Islet of Langerhans (tissue), 1 donor: Measurements from ENCODE around the gene SCNN1A.

Source experiments
- FAIRE-seq: peaks from one replicate; lab custom pipeline; 2011; peaks lifted over from hg19 to GRCh38; lab: Jason Lieb, UNC

The SCNN1A gene

GRCh38 chr12:6367969-6368892 is 7.1 kb downstream of the SCNN1A start:
- FAIRE-seq: no peak

DNA sequence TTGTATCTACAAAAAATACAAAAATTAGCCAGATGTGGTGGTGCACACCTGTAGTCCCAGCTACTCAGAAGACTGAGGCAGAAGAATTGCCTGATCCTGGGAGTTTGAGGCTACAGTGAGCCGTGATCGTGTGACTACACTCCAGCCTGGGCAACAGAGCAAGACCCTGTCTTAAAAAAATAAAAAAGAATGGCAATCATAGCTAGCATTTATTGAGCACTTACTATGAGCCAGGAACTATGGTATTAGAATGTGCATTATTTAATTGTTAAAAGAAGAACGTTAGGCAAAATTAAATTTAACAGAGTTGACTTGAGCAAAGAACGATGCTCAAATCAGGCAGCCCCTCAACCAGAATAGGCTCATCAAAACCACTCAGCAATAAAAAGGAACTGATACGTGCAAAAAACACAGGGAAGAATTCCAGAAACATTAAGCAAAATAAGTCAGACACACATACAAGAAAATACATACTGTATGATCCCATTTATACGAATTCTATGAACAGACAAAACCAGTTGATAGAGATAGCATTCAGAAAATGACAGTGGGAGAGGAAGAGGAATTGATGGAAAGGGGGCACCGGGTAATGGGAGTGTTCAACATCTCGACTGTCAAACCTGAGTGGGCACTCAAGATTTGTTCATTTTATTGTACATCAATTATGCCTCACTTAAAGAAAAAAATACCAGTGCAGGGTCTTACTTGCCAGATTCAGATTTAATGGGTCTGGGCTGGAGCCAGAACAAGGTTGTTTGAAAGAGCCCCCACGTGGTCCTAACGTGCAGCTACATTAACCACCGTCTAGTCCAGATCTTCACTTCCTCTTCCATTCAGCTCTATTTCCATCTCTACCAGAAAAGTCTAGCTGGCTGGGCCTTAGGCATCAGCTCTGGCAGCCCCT is 8.0 kb downstream of the SCNN1A start:
- FAIRE-seq: no peak

DNA sequence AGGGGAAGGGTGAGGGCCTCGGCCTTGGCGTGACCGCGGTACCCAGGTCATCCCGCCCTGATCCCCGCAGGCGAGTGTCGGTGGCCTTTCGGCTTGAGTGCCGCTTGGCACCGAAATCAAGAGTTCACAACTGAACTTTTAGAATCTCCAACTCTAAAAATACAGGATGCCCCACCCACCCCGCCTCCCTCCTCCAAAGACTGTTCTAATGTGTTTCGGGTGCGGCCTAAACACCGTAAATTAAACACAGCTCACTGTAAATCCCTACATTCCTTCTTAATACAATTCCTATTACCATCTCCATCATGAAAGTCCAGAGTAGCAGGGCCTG is 11.4 kb downstream of the SCNN1A start:
- FAIRE-seq: no peak

GRCh38 chr12:6363330-6364043 is 11.9 kb downstream of the SCNN1A start:
- no peak for FAIRE-seq

- FAIRE-seq: no peak
Measured at GRCh38 chr12:6363010-6363329, 12.4 kb downstream of the SCNN1A start.

GRCh38 chr12:6362403-6362802 is 13.0 kb downstream of the SCNN1A start:
- FAIRE-seq: no peak

DNA sequence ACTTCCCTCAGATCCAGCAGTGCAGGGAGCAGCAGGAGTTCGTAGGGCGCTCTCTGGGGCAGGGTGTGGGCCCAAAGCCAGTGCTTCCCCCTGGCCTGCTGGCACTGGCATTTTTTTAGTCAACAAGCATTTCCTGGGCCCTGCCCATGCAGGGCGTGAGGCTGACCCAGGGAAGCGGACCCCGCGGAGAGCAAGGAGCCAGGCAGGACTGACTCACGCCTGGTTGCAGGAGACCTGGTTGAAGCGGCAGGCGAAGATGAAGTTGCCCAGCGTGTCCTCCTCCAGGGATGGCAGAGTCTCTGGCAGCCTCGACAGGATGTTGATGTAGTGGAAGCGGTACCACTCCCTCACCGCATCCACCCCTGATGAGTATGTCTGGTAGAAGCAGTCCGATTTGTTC is 13.5 kb downstream of the SCNN1A start:
- no peak for FAIRE-seq

GRCh38 chr12:6360578-6361490 is 14.5 kb downstream of the SCNN1A start:
- FAIRE-seq: no peak

DNA sequence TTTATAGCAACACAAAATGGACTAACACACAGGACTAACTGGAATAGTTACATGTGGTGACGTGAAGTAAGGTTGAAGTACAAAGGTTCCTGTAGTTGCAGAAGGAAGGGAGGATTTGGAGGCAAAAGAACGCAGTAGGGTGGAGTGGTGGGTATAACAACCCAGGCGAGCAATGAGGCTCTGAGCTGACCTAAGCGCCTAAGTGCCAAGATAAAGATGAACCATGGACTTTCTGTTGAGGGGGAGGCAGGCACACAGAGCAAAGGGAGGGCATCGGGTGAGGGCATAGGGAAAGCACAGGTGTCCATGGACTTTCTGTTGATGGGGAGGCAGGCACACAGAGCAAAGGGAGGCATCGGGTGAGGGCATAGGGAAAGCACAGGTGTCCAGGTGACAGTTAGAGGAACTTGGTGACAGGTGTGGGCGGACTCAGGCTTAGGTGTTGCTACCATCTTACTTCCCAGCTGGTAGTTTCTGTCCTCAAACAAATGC is 15.2 kb downstream of the SCNN1A start:
- no peak for FAIRE-seq

DNA sequence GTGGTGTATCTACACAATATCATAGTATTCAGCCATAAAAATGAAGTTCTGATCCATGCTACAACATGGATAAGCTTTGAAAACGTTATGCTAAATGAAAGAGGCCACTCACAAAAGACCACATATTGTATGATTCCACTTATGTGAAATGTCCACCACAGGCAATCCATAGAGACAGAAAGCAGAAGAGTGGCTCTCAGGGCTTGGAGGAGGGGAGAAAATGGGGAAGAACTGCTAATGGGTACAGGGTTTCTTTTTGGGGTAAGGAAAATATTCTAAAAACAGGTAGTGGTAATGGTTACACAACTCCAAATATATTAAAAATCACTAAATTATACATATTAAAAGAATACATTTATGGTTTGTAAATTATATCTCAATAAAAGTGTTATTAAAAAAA is 16.5 kb downstream of the SCNN1A start:
- no peak for FAIRE-seq

- FAIRE-seq: no peak
Measured at GRCh38 chr12:6356374-6356820, 19.0 kb downstream of the SCNN1A start.

- FAIRE-seq: no peak
Measured at GRCh38 chr12:6355491-6356373, 19.6 kb downstream of the SCNN1A start.

GRCh38 chr12:6354495-6355393 is 20.6 kb downstream of the SCNN1A start:
- FAIRE-seq: no peak

GRCh38 chr12:6352193-6353173 is 22.9 kb downstream of the SCNN1A start:
- no peak for FAIRE-seq

GRCh38 chr12:6351622-6352021 is 23.7 kb downstream of the SCNN1A start:
- FAIRE-seq: no peak

DNA sequence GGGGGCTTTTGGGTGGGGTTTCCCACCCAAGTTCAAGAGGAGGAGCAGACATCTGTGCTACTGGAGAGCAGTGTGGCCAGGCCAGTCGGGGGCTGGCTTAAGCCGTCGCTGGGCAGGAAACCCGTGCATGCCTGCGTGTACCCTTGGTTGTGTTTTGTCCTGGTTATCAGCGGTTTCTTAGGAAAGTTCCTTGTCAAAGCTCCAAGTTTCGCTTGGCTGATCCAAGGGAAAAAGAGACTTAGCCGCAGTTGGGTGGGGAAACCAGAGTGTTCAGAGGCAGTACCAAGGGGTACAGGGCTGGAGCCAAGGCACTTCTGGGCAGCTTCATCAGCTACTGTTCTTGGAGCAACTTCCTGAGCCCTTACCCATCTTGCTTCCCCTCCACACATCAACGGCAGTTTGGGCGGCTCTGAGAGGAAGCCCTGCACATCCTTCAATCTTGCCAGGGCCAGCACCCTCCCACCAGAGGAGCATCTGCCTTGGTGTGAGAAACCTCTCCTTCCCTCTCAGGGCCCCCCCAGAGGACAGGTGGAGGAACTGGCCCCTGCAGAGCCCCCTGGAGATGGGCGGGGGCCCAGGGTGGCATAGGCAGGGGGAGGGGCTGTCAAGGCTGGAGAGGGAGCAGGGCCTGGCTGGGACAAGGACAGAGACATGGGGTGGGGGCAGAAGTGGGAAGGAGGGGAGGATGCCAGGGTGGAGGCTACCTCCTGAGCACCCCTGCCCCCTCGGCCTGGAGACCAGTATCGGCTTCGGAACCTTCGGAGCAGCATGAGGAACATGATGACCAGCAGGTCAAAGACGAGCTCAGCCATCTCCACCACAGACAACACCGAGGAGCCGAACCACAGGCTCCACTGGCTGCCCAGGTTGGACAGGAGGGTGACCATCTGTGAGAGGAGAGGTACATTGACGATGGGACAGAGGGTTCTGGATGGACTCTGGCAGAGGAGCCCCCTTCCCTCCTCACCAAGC is 27.7 kb downstream of the SCNN1A start:
- no peak for FAIRE-seq

DNA sequence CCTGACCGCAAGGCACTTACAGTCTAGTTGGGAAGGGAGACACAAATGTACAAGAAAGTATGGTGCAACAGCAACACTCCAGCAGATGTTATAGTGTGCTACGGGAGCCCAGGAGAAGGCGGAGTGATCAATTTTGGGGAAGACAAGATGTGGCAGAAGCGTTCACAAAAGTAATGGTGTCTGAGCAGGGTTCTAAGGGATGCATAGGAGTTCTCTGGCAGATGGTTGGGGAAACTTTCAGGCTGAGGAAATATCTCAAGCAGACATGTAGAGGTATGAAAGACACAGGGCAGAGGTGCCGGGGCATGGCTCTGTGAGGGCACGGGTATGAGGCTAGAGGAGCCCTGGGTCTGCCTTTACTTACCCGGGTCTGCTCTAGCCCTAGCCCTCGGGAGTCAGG is 28.4 kb downstream of the SCNN1A start:
- no peak for FAIRE-seq
